M059J (cell line): Measurements from ENCODE around the gene ZBTB32. TPM values are rescaled to one million over a fixed set of nuclear protein-coding genes. Genes with fewer than 3 reads are reported as not detected.

Source experiments
- DNase-seq: peaks from one replicate; pipeline ENCODE4 v3.0.0-alpha.2; 2012; ENCODE audit warnings: low read depth
- total RNA-seq: library from RNA; depleted of rRNA; stranded (reverse); fragments of >200 nt; shearing (Covaris generic); gene quantifications from 2 replicates; pipeline ENCODE4 v1.2.3, GENCODE V29; 2014

Gene ZBTB32
- total RNA-seq, 1 experiment from 2014 or later = not detected

GRCh38 chr19:35736913-35737886 is 32.8 kb downstream of the ZBTB32 start:
- no peak for DNase-seq

- DNase-seq = no peak
Measured at GRCh38 chr19:35738021-35738886, 33.9 kb downstream of the ZBTB32 start.

DNA sequence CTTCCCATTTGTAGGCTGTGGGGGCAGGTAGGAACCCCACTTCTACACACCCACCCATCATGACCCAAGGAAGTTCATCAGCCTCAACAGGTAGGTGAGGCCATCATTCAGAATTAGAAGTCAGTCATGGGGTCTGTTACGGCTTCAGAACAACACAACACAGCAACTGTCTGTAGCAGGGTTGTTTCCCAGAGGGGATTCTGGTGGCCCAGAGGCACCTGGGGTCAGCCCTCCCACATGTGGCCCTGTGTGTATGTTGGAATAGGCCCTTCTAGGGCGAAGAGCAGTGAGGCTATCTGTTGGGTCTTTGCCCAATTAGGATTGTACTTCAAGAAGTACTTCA is 34.5 kb downstream of the ZBTB32 start:
- DNase-seq = no peak

GRCh38 chr19:35739275-35740107 is 35.1 kb downstream of the ZBTB32 start:
- no peak for DNase-seq

GRCh38 chr19:35740108-35740422 is 35.7 kb downstream of the ZBTB32 start:
- DNase-seq = no peak

DNA sequence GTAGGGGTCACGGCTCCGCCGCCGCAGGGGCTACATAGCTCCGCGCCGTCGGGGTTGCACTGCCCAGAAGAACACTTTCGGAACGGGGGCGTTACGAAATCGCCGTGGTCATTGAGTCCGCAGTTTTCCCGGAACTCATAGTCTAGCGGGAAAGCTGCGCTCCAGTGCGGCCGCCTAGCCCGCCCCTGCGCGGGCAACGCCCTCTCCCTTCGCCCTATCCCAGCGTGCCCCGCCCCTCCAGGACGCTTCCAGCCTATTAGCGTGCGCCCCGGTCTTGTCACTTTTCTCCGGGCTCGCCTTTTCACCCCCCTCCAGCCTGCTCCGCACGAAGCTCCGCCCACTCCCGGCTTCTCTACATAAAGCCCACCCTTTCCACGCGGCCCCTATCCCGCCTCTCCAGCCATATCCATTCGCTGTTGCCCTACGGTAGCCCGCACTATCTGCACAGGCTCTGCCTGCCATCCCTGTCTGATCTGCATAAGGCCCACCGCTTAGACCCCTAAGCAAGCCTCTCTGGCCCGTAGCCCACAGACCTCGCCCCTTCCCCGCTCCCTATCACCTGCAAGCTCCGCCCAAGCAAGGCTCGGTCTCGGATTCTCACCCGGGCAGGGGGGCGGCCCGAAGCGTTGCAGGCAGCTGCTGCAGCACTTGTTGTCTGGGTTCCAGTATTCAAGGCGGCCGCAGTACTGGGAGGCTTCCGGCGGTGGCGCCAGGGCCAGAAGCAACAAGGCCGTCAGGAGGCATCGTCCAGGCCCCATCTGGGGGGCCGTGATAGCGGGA is 36.3 kb downstream of the ZBTB32 start:
- peak; percentile 97 for DNase-seq

DNA sequence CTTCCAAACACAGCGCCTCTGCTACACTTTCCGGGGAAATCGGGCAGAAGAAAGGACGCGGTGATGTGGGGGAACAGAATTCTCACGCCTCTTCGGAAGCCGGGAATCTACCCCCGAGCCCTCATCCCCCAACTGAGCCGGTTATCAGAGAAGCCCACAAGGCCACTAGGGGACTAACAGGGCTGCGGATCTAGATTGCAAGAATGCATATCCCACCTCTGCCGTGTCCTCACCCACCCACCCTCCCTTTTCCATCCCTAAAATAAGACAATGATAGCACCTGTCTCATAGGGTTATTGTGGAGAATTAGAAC is 36.8 kb downstream of the ZBTB32 start:
- no peak for DNase-seq

DNA sequence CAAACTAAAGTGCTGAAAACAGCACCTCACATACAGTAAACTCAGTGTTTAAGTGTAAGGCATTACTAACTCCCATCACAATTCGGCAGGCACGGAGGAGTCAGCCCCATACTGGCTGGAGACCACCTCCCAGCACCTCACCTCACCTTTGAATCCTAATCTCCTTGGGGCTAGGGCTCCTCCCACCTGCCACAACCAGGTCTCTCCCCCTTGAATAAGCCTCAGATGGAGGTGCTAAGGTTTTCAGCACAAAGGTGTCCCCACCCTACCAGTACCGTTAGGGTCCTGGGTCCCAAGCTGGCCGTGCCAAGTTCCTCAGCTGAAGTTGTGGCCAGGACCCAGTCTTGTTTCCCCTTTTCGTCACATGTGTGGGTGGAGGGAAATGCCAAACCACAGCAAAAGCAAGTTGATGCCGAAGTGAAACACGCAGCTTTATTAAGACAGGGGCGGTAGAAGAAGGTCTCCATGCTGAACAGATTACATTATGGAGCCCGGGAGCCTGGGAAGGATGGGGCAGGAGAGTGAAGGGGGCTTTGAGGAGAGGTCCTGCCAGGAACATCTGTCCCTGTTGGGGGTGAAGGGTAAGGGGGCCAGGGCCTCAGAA is 37.9 kb downstream of the ZBTB32 start, which contains the start of gene IGFLR1:
Gene IGFLR1 (minus strand): TSS at position 332 of the 604 bp plus-strand sequence. CDS start 1,272 bp downstream, outside the sequence.
- DNase-seq = no peak

DNA sequence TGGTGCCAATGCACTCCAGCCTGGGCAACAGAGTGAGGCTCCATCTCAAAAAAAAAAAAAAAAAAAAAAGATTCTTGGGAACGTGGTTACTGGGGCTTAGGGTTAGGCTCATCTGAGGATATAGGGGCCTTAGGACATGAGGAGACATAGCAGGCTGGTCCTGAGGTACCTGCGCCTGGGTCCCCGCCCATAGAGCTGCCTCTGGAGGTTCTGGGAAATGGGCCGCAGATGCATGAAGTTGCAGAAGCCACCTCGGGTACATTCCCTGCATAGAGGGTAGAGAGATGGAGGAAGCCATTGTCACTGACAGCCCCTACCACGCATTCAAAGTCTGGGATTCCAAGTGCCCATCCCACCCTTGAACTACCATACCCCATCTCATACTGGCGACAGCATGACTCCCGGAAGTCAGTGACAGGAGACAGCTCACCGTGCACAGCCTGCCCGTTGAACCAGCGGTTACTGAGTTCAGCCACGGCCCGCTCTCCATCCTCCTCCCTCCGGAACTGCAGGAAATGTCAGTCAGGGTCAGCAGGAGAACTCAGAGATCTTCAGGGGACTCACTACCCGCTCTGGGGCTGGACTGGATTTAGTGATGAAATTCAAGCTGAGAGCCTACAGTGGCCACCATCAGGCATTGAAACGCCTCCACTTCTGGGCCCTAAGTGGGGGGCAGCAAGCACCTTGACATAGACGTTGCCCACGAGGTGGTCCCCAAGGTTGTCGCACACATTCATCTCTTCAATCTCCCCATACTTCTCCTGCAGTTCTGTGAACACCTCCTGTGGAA is 39.5 kb downstream of the ZBTB32 start:
- no peak for DNase-seq

DNA sequence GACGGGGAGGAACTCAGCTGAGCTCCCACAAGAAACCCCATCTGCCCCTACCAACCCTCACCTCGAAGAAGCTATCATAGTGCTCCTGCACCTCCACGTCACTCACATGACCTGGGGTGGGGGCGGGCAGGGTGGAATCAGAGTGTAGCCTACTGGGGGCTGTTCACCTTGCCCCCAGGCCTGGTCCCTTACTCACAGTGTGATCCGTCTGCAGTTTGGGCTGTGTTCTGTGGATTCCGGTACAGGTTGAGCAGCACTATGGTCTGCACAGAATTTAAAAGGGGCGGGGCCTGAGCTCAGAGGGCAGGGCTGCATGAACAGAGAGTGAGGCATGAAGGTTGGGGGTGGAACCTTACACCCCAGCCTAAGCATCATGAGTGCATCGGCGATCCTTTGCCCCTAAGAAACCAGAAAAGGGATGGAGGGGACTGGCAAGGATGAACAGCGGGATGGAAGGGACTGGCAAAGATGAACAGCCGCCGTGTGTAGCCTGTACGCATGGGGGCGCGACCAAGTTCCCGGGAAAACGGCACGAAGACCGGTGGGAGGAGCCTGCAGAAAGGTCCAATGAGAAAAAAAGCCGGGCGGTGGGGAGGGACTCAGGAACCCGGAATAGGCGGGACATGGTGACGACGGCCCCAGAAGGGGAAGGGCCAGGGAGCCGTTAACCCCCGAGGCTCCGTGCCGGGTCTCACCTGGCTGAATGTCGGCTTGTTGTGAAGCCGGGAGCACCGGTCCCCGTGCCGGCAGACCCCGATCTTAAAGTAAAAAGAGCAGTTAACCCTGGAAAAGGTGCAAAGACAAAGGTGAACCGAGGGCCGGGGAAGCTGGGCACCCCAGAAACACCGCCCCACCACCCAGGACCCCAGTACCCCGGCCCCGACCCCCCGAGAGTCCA is 40.3 kb downstream of the ZBTB32 start:
- peak; percentile 96 for DNase-seq

DNA sequence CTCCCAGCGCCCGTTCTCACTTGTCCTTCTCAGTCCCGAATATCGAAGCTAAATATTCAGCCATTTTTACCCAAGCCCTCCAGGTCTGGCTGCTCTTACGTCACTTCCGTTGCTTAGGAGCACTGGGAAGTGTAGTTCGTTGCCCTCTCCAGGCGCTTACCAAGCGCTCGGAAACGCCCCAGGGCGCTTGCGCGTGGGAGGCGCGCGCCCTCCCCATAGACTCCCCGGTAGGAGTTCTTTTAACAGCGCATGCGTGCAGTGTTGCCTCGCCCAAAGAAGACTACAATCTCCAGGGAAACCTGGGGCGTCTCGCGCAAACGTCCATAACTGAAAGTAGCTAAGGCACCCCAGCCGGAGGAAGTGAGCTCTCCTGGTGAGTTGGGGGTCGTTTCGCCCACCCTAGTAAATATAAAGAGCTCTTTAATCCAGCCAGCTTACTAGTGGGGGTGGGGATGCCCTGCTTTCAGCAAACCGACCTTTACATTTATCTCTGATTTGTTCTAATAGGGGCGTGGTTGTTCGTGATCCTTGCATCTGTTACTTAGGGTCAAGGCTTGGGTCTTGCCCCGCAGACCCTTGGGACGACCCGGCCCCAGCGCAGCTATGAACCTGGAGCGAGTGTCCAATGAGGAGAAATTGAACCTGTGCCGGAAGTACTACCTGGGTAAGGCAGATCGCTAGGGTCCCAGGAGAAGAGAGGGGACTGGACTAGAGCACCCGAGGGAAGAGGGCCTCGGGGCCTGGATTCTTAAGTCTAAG is 41.1 kb downstream of the ZBTB32 start, which contains the start of the genes PSENEN and U2AF1L4:
Gene PSENEN (plus strand): TSS at position 324 of the 759 bp plus-strand sequence. CDS start 280 bp downstream, at position 604.
Gene U2AF1L4 (minus strand): TSS at position 91 of the 759 bp plus-strand sequence. CDS start 27 bp downstream, at position 64.
- DNase-seq = peak; percentile 99

GRCh38 chr19:35746087-35746462 is 41.7 kb downstream of the ZBTB32 start:
- no peak for DNase-seq

DNA sequence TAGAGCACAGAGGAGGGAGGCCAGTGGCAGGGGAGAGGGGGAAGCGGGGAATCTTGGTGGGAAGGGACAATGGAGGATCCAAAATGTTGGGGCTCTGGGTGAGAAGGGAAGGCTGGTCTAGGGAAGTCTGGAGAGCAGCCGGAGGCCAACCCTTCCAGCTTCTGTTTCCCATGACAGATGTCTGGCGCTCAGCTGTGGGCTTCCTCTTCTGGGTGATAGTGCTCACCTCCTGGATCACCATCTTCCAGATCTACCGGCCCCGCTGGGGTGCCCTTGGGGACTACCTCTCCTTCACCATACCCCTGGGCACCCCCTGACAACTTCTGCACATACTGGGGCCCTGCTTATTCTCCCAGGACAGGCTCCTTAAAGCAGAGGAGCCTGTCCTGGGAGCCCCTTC is 42.2 kb downstream of the ZBTB32 start:
- no peak for DNase-seq

- DNase-seq = peak; percentile 99
Measured at GRCh38 chr19:35748106-35749020, 44.0 kb downstream of the ZBTB32 start, which contains the start of gene LIN37. LIN37 (plus strand) TSS chr19:35748576; CDS start chr19:35748725, 149 bp downstream.

DNA sequence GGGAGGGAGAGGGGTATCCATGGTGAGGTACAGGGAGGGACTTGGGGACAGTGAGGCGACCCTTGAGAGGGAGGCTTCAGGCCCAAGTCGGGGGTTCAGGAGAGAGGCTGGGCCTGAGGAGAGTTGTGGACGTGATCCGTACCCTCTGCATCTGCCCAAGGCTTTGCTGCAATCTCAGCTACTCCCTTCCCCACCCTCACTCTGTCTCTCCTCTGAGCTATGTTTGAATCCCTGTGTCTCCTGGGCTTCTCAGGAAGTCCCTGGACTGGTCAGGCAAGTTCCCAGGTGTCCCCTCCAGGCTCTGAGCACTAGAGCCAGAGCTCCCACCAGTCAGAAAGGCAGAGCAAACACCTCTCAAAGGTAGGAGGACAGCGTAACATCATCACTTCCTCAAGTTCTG is 45.8 kb downstream of the ZBTB32 start:
- DNase-seq = no peak
